WTC11 (cell line): ENCODE measurements around the gene HES3. TPM values are rescaled to one million over a fixed set of nuclear protein-coding genes. Genes with fewer than 3 reads are reported as not detected.

Source experiments
- ATAC-seq: fragments of 200-7000 bp; cut with Tn5 transposase; 2 replicates; pipeline ENCODE4 v1.10.0; 2021; ENCODE audit warnings: mild to moderate bottlenecking, moderate library complexity
- CTCF ChIA-PET: fragments of 300-600 bp; sonication (Branson Sonifier 250); formaldehyde crosslinking; loops from one replicate; lab custom pipeline; 2021; ENCODE audit warnings: antibody characterized with exemption; lab: Charles Lee
- POLR2A ChIA-PET: fragments of 350-600 bp; sonication (Branson Sonifier 250); formaldehyde crosslinking; loops from one replicate; lab custom pipeline; 2021; ENCODE audit warnings: antibody characterized with exemption; lab: Charles Lee
- DNase-seq: peaks from one replicate; pipeline ENCODE4 v3.0.0; 2021; ENCODE audit warnings: low spot score
- H3K27ac Mint-ChIP-seq: 2 replicates; pipeline ENCODE4 v1.8.0; 2021; ENCODE audit warnings: mixed read lengths
- H3K27me3 Mint-ChIP-seq: 2 replicates; pipeline ENCODE4 v1.8.0; 2021; ENCODE audit warnings: low read depth, mild to moderate bottlenecking, moderate library complexity, mixed read lengths
- H3K36me3 Mint-ChIP-seq: 2 replicates; pipeline ENCODE4 v1.8.0; 2021; ENCODE audit warnings: mixed read lengths
- H3K4me1 Mint-ChIP-seq: 2 replicates; pipeline ENCODE4 v1.8.0; 2022; ENCODE audit warnings: mixed read lengths
- H3K4me3 Mint-ChIP-seq: 2 replicates; pipeline ENCODE4 v1.8.0; 2021; ENCODE audit warnings: mild to moderate bottlenecking, moderate library complexity, mixed read lengths
- H3K9me3 Mint-ChIP-seq: 2 replicates; pipeline ENCODE4 v1.8.0; 2021; ENCODE audit warnings: mixed read lengths
- ATF6 ChIP-seq: sonication (generic); formaldehyde crosslinking; IDR thresholded peaks from 2 replicates; pipeline ENCODE4 v1.8.1; 2023; ENCODE audit warnings: mild to moderate bottlenecking, missing genetic modification reagents
- CBFB ChIP-seq: sonication (generic); formaldehyde crosslinking; IDR thresholded peaks from 2 replicates; pipeline ENCODE4 v1.8.1; 2022; ENCODE audit warnings: mild to moderate bottlenecking, low read depth, missing genetic modification reagents
- CDX4 ChIP-seq: fragments of 250-450 bp; sonication (Bioruptor Pico); IDR thresholded peaks from 2 replicates; pipeline ENCODE4 v1.9.0; 2021; ENCODE audit warnings: moderate library complexity, mild to moderate bottlenecking, inconsistent platforms, borderline replicate concordance
- CREB1 ChIP-seq: sonication (generic); formaldehyde crosslinking; IDR thresholded peaks from 2 replicates; pipeline ENCODE4 v1.8.0; 2023; ENCODE audit warnings: mild to moderate bottlenecking, missing genetic modification reagents
- CREM ChIP-seq: sonication (generic); formaldehyde crosslinking; IDR thresholded peaks from 2 replicates; pipeline ENCODE4 v1.8.1; 2022; ENCODE audit warnings: mild to moderate bottlenecking, missing genetic modification reagents, moderate library complexity
- FOXK1 ChIP-seq: sonication (generic); formaldehyde crosslinking; IDR thresholded peaks from 2 replicates; pipeline ENCODE4 v1.8.0; 2022; ENCODE audit warnings: mild to moderate bottlenecking, moderate library complexity, missing genetic modification reagents
- MAX ChIP-seq: sonication (generic); formaldehyde crosslinking; IDR thresholded peaks from 2 replicates; pipeline ENCODE4 v1.8.0; 2022; ENCODE audit warnings: mild to moderate bottlenecking, missing genetic modification reagents
- MYBL2 ChIP-seq: sonication (generic); formaldehyde crosslinking; IDR thresholded peaks from 2 replicates; pipeline ENCODE4 v1.8.1; 2023; ENCODE audit warnings: mild to moderate bottlenecking, moderate library complexity, missing genetic modification reagents
- NR2C2 ChIP-seq: sonication (generic); formaldehyde crosslinking; IDR thresholded peaks from 2 replicates; pipeline ENCODE4 v1.8.0; 2022; ENCODE audit warnings: mild to moderate bottlenecking, missing genetic modification reagents
- SMAD4 ChIP-seq: sonication (generic); formaldehyde crosslinking; IDR thresholded peaks from 2 replicates; pipeline ENCODE4 v1.8.0; 2022; ENCODE audit warnings: mild to moderate bottlenecking, missing genetic modification reagents
- SP1 ChIP-seq: sonication (generic); formaldehyde crosslinking; conservative IDR thresholded peaks from 2 replicates; pipeline ENCODE4 v1.8.1; 2022; ENCODE audit warnings: missing genetic modification reagents
- ZBTB21 ChIP-seq: sonication (generic); formaldehyde crosslinking; IDR thresholded peaks from 2 replicates; pipeline ENCODE4 v1.8.1; 2023; ENCODE audit warnings: mild to moderate bottlenecking, missing genetic modification reagents, borderline replicate concordance
- ZNF232 ChIP-seq: sonication (generic); formaldehyde crosslinking; IDR thresholded peaks from 2 replicates; pipeline ENCODE4 v1.8.0; 2022; ENCODE audit warnings: mild to moderate bottlenecking, missing genetic modification reagents
- ZNF317 ChIP-seq: sonication (generic); formaldehyde crosslinking; IDR thresholded peaks from 2 replicates; pipeline ENCODE4 v1.8.1; 2023; ENCODE audit warnings: low read depth, mild to moderate bottlenecking, moderate library complexity, missing genetic modification reagents, borderline replicate concordance
- ZNF423 ChIP-seq: fragments of 250-450 bp; sonication (Bioruptor Pico); IDR thresholded peaks from 2 replicates; pipeline ENCODE4 v2.1.2; 2022; ENCODE audit warnings: mild to moderate bottlenecking, moderate library complexity
- total RNA-seq: library from RNA; stranded (reverse); gene quantifications from 3 replicates; pipeline ENCODE4 v1.2.3, GENCODE V29; 2021
- TF ChIP-seq, protein P1 (sequence below): sonication (generic); formaldehyde crosslinking; IDR thresholded peaks from 2 replicates; pipeline ENCODE4 v1.8.0; 2022; ENCODE audit warnings: mild to moderate bottlenecking, missing genetic modification reagents

Gene HES3
- total RNA-seq, 1 experiment from 2014 or later = 74.7 TPM

DNA sequence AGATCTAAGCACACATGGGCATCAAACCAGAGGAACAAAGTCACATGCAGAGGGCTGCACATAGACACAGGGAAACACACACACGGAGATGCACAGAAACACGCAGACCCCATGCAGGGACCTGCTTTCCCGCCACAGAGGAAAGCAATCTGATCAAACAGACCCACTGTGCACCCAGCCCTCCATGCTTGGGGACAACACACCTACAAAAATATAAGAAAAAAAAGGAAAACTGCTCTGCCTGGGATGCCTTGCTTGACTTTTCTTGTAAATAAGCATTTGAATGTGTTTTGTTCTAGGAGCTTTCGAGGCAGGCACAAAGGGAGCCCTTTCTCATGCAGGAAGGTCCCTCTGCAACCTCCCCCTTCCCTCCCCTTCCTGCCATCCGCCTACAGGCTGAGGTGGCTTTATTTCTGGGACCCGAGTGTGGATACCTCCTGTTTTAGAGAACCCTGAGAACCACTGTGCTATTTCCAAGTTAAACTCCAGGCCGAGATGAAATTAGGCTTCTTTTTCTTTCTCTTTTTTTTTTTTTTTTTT, 4.7 kb upstream of the HES3 start:
- peak overlapping the region; percentile 59 for H3K4me3 Mint-ChIP-seq
- ChIA-PET POLR2A (interaction anchor here (1.1 to 4.6 kb wide), 5 partner anchors 8 to 39 kb away, joined by 4 to 22 read pairs (median 8); partner anchors contain the start of gene RNF207), CTCF (interaction anchor here (0.5 to 21.4 kb wide), 65 partner anchors 9 to 258 kb away, joined by 3 to 489 read pairs (median 5); partner anchors contain the start of genes ACOT7, GPR153, HES2 and RNF207)
- H3K27ac Mint-ChIP-seq = peak overlapping the region; percentile 99
- TF ChIP-seq ZNF232 (CRISPR knock-in tag) (0 out of 2 replicates have a peak, but pooled peaks have one; percentile 46), MAX (0 out of 2 replicates have a peak, but pooled peaks have one; percentile 6), SP1 (CRISPR knock-in tag) (peak; percentile 59), FOXK1 (CRISPR knock-in tag) (peak; percentile 21; the same call in 1 of the 2 replicates), CBFB (no peak), CREM (CRISPR knock-in tag) (0 out of 2 replicates have a peak, but pooled peaks have one; percentile 54), NR2C2 (CRISPR knock-in tag) (no peak)
- TF ChIP-seq, protein P1, sequence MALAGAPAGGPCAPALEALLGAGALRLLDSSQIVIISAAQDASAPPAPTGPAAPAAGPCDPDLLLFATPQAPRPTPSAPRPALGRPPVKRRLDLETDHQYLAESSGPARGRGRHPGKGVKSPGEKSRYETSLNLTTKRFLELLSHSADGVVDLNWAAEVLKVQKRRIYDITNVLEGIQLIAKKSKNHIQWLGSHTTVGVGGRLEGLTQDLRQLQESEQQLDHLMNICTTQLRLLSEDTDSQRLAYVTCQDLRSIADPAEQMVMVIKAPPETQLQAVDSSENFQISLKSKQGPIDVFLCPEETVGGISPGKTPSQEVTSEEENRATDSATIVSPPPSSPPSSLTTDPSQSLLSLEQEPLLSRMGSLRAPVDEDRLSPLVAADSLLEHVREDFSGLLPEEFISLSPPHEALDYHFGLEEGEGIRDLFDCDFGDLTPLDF (CRISPR knock-in tag) = no peak
- H3K36me3 Mint-ChIP-seq = peaks cover under 1% of the 10 kb centered on the region; the same call in 1 of the 2 replicates
- DNase-seq (no peak), ATAC-seq (peak; percentile 23)
- H3K4me1 Mint-ChIP-seq = peaks cover 59% of the 10 kb centered on the region
- H3K9me3 Mint-ChIP-seq = no peaks in the 10 kb centered on the region
- peaks cover 9% of the 10 kb centered on the region for H3K27me3 Mint-ChIP-seq

DNA sequence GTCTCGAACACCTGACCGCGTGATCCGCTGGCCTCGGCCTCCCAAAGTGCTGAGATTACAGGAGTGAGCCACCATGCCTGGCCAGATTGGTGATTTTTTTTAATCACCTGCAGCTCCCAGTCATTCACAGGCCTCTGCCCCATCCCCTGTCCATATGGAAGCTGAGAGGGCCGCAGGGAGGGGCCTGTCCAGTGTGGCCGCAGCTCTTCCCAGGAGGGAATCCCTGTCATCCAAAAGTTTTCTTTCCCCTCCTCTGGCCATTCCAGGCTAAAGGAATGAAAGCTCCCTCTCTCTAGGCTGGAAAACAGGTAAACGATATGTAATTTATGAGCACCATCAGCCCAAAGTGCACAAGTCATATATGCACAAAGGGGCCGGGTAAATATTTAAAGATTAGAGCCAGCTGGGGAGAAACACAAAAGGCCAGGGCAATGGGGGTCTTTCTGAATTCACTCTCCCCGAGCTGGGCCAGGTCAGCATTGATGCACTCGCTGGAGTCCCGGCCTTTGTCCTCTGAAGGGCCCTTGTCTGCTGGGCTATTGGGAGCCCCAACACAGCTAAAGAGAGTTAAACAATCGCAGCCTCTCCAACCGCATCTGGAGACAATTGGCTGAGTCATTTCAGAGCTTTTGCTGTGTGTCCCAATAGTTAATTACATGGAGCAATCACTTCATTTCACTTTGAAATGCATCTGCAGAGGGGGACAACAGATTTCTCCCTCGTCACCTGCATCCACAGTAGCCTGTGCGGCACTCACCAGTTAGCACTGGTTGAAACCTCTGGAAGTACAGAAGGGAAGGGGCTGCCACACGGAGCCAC, 3.8 kb upstream of the HES3 start:
- ATAC-seq (no peak), DNase-seq (no peak)
- H3K36me3 Mint-ChIP-seq = no peaks in the 10 kb centered on the region
- H3K4me1 Mint-ChIP-seq = peaks cover 52% of the 10 kb centered on the region
- H3K27me3 Mint-ChIP-seq = peaks cover 9% of the 10 kb centered on the region
- peak overlapping the region; percentile 99 for H3K27ac Mint-ChIP-seq
- ChIA-PET POLR2A (interaction anchor here (0.6 to 4.6 kb wide), 6 partner anchors 7 to 1450 kb away, joined by 3 to 22 read pairs (median 6); partner anchors contain the start of gene RNF207), CTCF (interaction anchor here (0.6 to 21.4 kb wide), 28 partner anchors 8 to 236 kb away, joined by 3 to 489 read pairs (median 6); partner anchors contain the start of genes GPR153, HES2 and RNF207)
- peak overlapping the region; percentile 59 for H3K4me3 Mint-ChIP-seq
- TF ChIP-seq CDX4 (CRISPR knock-in tag) (no peak), CREB1 (CRISPR knock-in tag) (no peak), SMAD4 (CRISPR knock-in tag) (no peak), MYBL2 (CRISPR knock-in tag) (no peak), ZBTB21 (CRISPR knock-in tag) (no peak), ZNF423 (no peak)
- H3K9me3 Mint-ChIP-seq = no peaks in the 10 kb centered on the region

- no peaks in the 10 kb centered on the region for H3K9me3 Mint-ChIP-seq
- peaks cover 9% of the 10 kb centered on the region for H3K27me3 Mint-ChIP-seq
- POLR2A ChIA-PET = interaction anchor here (0.6 to 1.3 kb wide), 3 partner anchors 36 to 1448 kb away, joined by 3 to 4 read pairs (median 4); no protein-coding TSS in a partner anchor
- H3K36me3 Mint-ChIP-seq = no peaks in the 10 kb centered on the region
- CTCF ChIA-PET = interaction anchor here (1.0 to 21.4 kb wide), 12 partner anchors 11 to 207 kb away, joined by 4 to 489 read pairs (median 7); partner anchors contain the start of genes HES2 and RNF207
- peak overlapping the region; percentile 88 for H3K27ac Mint-ChIP-seq
- H3K4me1 Mint-ChIP-seq = peaks cover 49% of the 10 kb centered on the region
- DNase-seq = no peak
- TF ChIP-seq ZBTB21 (CRISPR knock-in tag) = 0 out of 2 replicates have a peak, but pooled peaks have one; percentile 10
- peak; percentile 42; the same call in 1 of the 2 replicates for TF ChIP-seq ZNF317 (CRISPR knock-in tag)
- no peak for TF ChIP-seq ATF6 (CRISPR knock-in tag)
- no peak for ATAC-seq
- H3K4me3 Mint-ChIP-seq = peak overlapping the region; percentile 58
These were observed 2.7 kb upstream of the HES3 start for GRCh38 chr1:6241107-6241886.
